Measurements from ENCODE around the gene HNRNPF.

- no peak for TF ChIP-seq CTCF (IDR thresholded peaks at IDR 0.05; ENCODE audit: insufficient read depth, low read length, poor library complexity, severe bottlenecking)
- TF ChIP-seq EZH2phosphoT487 (conservative IDR thresholded peaks at IDR 0.05; ENCODE audit: low read length): no peak
Measured at GRCh38 chr10:43407148-43407575, 1.8 kb downstream of the HNRNPF start.
